Epithelial cell of proximal tubule (primary cell): ENCODE results near the gene CLEC4C. TPM values are rescaled to one million over a fixed set of nuclear protein-coding genes. Genes with fewer than 3 reads are reported as not detected.
"Not testable (repeated sequence)": the region's sequence is repeated elsewhere in the genome, so short reads cannot be mapped to it uniquely, and the experiment has no call there.

Experiments used
- DNase-seq: peaks from one replicate; pipeline ENCODE4 v3.0.0-alpha.2; 2011; ENCODE audit warnings: low read depth
- H3K4me3 ChIP-seq: 2 replicates; pipeline ENCODE4 v1.5.1; 2011; ENCODE audit warnings: low read depth, mild to moderate bottlenecking, low read length
- CTCF ChIP-seq: conservative IDR thresholded peaks from 2 replicates; pipeline ENCODE4 v1.5.1; 2012; ENCODE audit warnings: low read depth, mild to moderate bottlenecking, low read length
- total RNA-seq: library from RNA; depleted of rRNA; stranded (reverse); fragments of >200 nt; gene quantifications from 2 replicates; pipeline ENCODE4 v1.2.3, GENCODE V29; 2015

The CLEC4C gene
- total RNA-seq, 1 donor from 2014 or later: not detected

GRCh38 chr12:7782055-7782454, 34.9 kb upstream of the CLEC4C start:
- TF ChIP-seq CTCF: no peak
- no peak for DNase-seq
- no peak overlapping the region for H3K4me3 ChIP-seq

GRCh38 chr12:7781274-7781673, 34.1 kb upstream of the CLEC4C start:
- H3K4me3 ChIP-seq: no peak overlapping the region
- TF ChIP-seq CTCF: no peak
- DNase-seq: no peak

- no peak for DNase-seq
- no peak overlapping the region for H3K4me3 ChIP-seq
- no peak for TF ChIP-seq CTCF
Measured at GRCh38 chr12:7769999-7770398, 22.8 kb upstream of the CLEC4C start.

- no peak for TF ChIP-seq CTCF
- no peak overlapping the region for H3K4me3 ChIP-seq
- DNase-seq: no peak
Measured at GRCh38 chr12:7758766-7759140, 11.6 kb upstream of the CLEC4C start.

- no peak for TF ChIP-seq CTCF
- no peak overlapping the region for H3K4me3 ChIP-seq
- DNase-seq: no peak
Measured at GRCh38 chr12:7756993-7757392, 9.8 kb upstream of the CLEC4C start.

GRCh38 chr12:7755668-7756067, 8.5 kb upstream of the CLEC4C start:
- H3K4me3 ChIP-seq, DNase-seq: not testable (repeated sequence)

- DNase-seq, H3K4me3 ChIP-seq: not testable (repeated sequence)
Measured at GRCh38 chr12:7751941-7752922, 5.1 kb upstream of the CLEC4C start.

- TF ChIP-seq CTCF: no peak
- H3K4me3 ChIP-seq: no peak overlapping the region
- no peak for DNase-seq
Measured at GRCh38 chr12:7751394-7751793, 4.2 kb upstream of the CLEC4C start.
